Testis (tissue), 2 donors: Measurements from ENCODE around the gene MAN1C1.

ENCODE experiments used
- POLR2A ChIP-seq: fragments of 450-650 bp; IDR thresholded peaks from one replicate; pipeline ENCODE4 v1.6.1; 2017; ENCODE audit warnings: antibody characterized with exemption, mild to moderate bottlenecking, moderate library complexity
- TF ChIP-seq, protein P1 (sequence below), 3 experiments: fragments of 450-650 bp in 2 of 3; fragments of 200-600 bp in 1 of 3; sonication (generic) in 1 of 3; IDR thresholded peaks; one replicate each; pipeline ENCODE4 v1.5.1; 2016 to 2019; ENCODE audit warnings: antibody characterized with exemption in 3 of 3, mild to moderate bottlenecking in 2 of 3, moderate library complexity in 1 of 3

DNA sequence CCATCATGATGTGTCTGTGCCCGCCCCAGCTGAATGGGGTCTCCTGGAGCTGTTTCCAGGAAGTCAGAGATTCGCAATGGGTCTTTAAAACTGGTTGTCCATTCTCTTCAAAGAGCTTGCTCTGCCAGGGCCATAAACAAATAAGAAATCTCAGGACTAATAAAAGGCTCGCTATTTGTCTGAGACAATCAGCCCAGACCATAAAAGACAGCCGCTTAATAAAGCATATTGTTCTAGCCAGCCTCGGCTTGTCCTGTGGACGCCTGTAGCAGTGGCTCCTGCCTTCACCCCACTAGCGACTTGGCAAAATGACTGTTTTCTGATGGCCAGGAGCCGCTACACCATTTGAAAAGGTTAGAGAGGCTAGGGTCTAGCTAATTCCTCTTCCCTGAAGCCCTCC, 162.8 kb downstream of the MAN1C1 start:
- TF ChIP-seq, protein P1, sequence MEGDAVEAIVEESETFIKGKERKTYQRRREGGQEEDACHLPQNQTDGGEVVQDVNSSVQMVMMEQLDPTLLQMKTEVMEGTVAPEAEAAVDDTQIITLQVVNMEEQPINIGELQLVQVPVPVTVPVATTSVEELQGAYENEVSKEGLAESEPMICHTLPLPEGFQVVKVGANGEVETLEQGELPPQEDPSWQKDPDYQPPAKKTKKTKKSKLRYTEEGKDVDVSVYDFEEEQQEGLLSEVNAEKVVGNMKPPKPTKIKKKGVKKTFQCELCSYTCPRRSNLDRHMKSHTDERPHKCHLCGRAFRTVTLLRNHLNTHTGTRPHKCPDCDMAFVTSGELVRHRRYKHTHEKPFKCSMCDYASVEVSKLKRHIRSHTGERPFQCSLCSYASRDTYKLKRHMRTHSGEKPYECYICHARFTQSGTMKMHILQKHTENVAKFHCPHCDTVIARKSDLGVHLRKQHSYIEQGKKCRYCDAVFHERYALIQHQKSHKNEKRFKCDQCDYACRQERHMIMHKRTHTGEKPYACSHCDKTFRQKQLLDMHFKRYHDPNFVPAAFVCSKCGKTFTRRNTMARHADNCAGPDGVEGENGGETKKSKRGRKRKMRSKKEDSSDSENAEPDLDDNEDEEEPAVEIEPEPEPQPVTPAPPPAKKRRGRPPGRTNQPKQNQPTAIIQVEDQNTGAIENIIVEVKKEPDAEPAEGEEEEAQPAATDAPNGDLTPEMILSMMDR (IDR thresholded peaks at IDR 0.05), result no peak
- no peak for TF ChIP-seq POLR2A
